GM23338 (cell line): ENCODE data around the gene TENM4. TPM values are rescaled to one million over a fixed set of nuclear protein-coding genes. Genes with fewer than 3 reads are reported as not detected.

Experiments
- ATAC-seq: fragments of 200-7000 bp; cut with Tn5 transposase; 3 replicates; pipeline ENCODE4 v1.9.1; 2020
- DNase-seq: peaks from one replicate; pipeline ENCODE4 v3.0.0-alpha.2; 2015; ENCODE audit warnings: low spot score
- H2AFZ ChIP-seq: fragments of 200-600 bp; sonication (generic); 2 replicates; pipeline ENCODE4 v1.8.0; 2016; ENCODE audit warnings: antibody characterized with exemption, mild to moderate bottlenecking, moderate library complexity
- H3F3A ChIP-seq: fragments of 200-600 bp; sonication (generic); replicated peaks from 2 replicates; pipeline ENCODE4 v1.8.0; 2017; ENCODE audit warnings: antibody characterized with exemption, mixed run types, low read depth
- H3K27ac ChIP-seq: fragments of 200-600 bp; sonication (generic); 2 replicates; pipeline ENCODE4 v1.6.1; 2016; ENCODE audit warnings: low read depth
- H3K27me3 ChIP-seq: fragments of 200-600 bp; sonication (generic); 2 replicates; pipeline ENCODE4 v1.8.0; 2016; ENCODE audit warnings: mild to moderate bottlenecking, mixed run types, moderate library complexity; ENCODE audit not compliant: insufficient read depth
- H3K36me3 ChIP-seq: fragments of 200-600 bp; sonication (generic); 2 replicates; pipeline ENCODE4 v1.8.0; 2016; ENCODE audit warnings: mild to moderate bottlenecking; ENCODE audit not compliant: insufficient read depth
- H3K4me1 ChIP-seq: fragments of 200-600 bp; sonication (generic); 2 replicates; pipeline ENCODE4 v1.8.0; 2016; ENCODE audit warnings: mild to moderate bottlenecking, moderate library complexity; ENCODE audit not compliant: insufficient read depth
- H3K4me2 ChIP-seq: fragments of 200-600 bp; sonication (generic); 2 replicates; pipeline ENCODE4 v1.7.1; 2017; ENCODE audit warnings: mixed run types
- H3K4me3 ChIP-seq: fragments of 200-600 bp; sonication (generic); 2 replicates; pipeline ENCODE4 v1.6.1; 2016; ENCODE audit warnings: mixed run types
- H3K79me2 ChIP-seq: fragments of 200-600 bp; sonication (generic); replicated peaks from 2 replicates; pipeline ENCODE4 v1.8.0; 2017; ENCODE audit warnings: mild to moderate bottlenecking; ENCODE audit not compliant: insufficient read depth
- H3K9me2 ChIP-seq: fragments of 200-600 bp; sonication (generic); 2 replicates; pipeline ENCODE4 v1.8.0; 2017; ENCODE audit not compliant: insufficient read depth
- H4K20me1 ChIP-seq: fragments of 200-600 bp; sonication (generic); replicated peaks from 2 replicates; pipeline ENCODE4 v1.8.0; 2017; ENCODE audit warnings: mild to moderate bottlenecking; ENCODE audit not compliant: insufficient read depth
- H3K27ac Mint-ChIP-seq: 2 replicates; pipeline ENCODE4 v1.8.0; 2020; ENCODE audit warnings: inconsistent platforms, mild to moderate bottlenecking, moderate library complexity, mixed read lengths
- H3K27me3 Mint-ChIP-seq: 3 replicates; pipeline ENCODE4 v1.8.0; 2022; ENCODE audit warnings: low read depth, mild to moderate bottlenecking, moderate library complexity, mixed read lengths, inconsistent platforms; ENCODE audit not compliant: insufficient read depth, poor library complexity
- H3K36me3 Mint-ChIP-seq: 3 replicates; pipeline ENCODE4 v1.8.0; 2021; ENCODE audit warnings: low read depth, mild to moderate bottlenecking, inconsistent platforms, moderate library complexity, mixed read lengths
- H3K4me1 Mint-ChIP-seq: 3 replicates; pipeline ENCODE4 v1.8.0; 2020; ENCODE audit warnings: mild to moderate bottlenecking, inconsistent platforms, mixed read lengths
- H3K4me3 Mint-ChIP-seq: 3 replicates; pipeline ENCODE4 v1.8.0; 2021; ENCODE audit warnings: moderate library complexity, mild to moderate bottlenecking, inconsistent platforms, mixed read lengths
- H3K9me3 Mint-ChIP-seq: 3 replicates; pipeline ENCODE4 v1.8.0; 2020; ENCODE audit warnings: moderate library complexity, mild to moderate bottlenecking, inconsistent platforms, mixed read lengths
- CREB1 ChIP-seq: fragments of 250-450 bp; sonication (Bioruptor Pico); IDR thresholded peaks from 2 replicates; pipeline ENCODE4 v1.5.0; 2020; ENCODE audit warnings: low read depth, mild to moderate bottlenecking, moderate library complexity
- EZH2phosphoT487 ChIP-seq: fragments of 200-600 bp; sonication (generic); IDR thresholded peaks from one replicate; pipeline ENCODE4 v1.8.1; 2018; ENCODE audit warnings: antibody characterized with exemption; ENCODE audit not compliant: unreplicated experiment
- JUNB ChIP-seq: IDR thresholded peaks from one replicate; pipeline ENCODE4 v1.6.1; 2016; ENCODE audit warnings: antibody characterized with exemption; ENCODE audit not compliant: unreplicated experiment
- NANOG ChIP-seq: IDR thresholded peaks from 2 replicates; pipeline ENCODE4 v1.6.1; 2016; ENCODE audit warnings: antibody characterized with exemption, borderline replicate concordance
- POLR2AphosphoS5 ChIP-seq: IDR thresholded peaks from 2 replicates; pipeline ENCODE4 v1.6.1; 2016; ENCODE audit warnings: antibody characterized with exemption, low read depth
- STAT1 ChIP-seq: IDR thresholded peaks from one replicate; pipeline ENCODE4 v1.6.1; 2016; ENCODE audit warnings: antibody characterized with exemption; ENCODE audit not compliant: unreplicated experiment
- ZNF114 ChIP-seq: fragments of 250-450 bp; sonication (Bioruptor Pico); IDR thresholded peaks from 2 replicates; pipeline ENCODE4 v1.5.0; 2020; ENCODE audit warnings: mild to moderate bottlenecking, moderate library complexity
- ZNF331 ChIP-seq: fragments of 250-450 bp; sonication (Bioruptor Pico); IDR thresholded peaks from 2 replicates; pipeline ENCODE4 v1.5.0; 2020; ENCODE audit warnings: low read depth, mild to moderate bottlenecking, moderate library complexity
- polyA plus RNA-seq: library from polyadenylated mRNA; unstranded; fragments of >200 nt; fragmentation: Nextera tagmentation; extraction: Ambion mirVana; gene quantifications from 2 replicates; pipeline ENCODE4 v1.2.1, GENCODE V29; 2016
- total RNA-seq: library from RNA; depleted of rRNA; stranded (reverse); fragments of >200 nt; shearing (Covaris generic); gene quantifications from 2 replicates; pipeline ENCODE4 v1.2.3, GENCODE V29; 2014
- TF ChIP-seq, protein P1 (sequence below): fragments of 250-450 bp; sonication (Bioruptor Pico); IDR thresholded peaks from 2 replicates; pipeline ENCODE4 v1.5.0; 2020; ENCODE audit warnings: mild to moderate bottlenecking, moderate library complexity
- TF ChIP-seq, protein P2 (sequence below): IDR thresholded peaks from 2 replicates; pipeline ENCODE4 v1.6.1; 2016; ENCODE audit warnings: antibody characterized with exemption
- TF ChIP-seq, protein P3 (sequence below), 2 experiments: fragments of 200-600 bp in 1 of 2; sonication (generic) in 1 of 2; conservative IDR thresholded peaks; 2 replicates each; pipeline versions ENCODE4 v1.5.1 to v1.6.1; 2016 to 2017; ENCODE audit warnings: antibody characterized with exemption in 2 of 2, low read depth in 2 of 2, mild to moderate bottlenecking in 2 of 2, moderate library complexity in 1 of 2

TENM4 gene
- total and polyA plus RNA-seq, 2 experiments from 2014 or later = 7.3 TPM

DNA sequence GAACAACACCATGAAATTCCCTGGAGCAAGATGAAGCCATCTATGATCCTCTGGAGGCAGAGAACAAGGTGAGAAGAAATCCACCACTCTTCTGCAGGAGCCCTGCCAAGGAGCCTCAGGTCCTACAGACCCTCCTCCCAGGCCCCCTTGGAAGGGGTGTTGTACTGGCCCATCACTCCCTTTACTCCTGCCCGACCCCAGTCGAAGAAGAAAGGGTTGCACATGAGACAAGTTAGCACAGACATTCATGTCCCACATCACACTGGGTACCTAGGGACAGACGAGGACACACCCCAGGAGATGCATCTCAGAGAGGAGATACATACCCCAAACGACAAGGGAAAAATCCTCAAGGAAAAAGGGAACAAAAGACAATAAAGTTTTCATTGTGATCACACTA lies 783.4 kb downstream of the TENM4 start (continued):
- TF ChIP-seq, protein P1, sequence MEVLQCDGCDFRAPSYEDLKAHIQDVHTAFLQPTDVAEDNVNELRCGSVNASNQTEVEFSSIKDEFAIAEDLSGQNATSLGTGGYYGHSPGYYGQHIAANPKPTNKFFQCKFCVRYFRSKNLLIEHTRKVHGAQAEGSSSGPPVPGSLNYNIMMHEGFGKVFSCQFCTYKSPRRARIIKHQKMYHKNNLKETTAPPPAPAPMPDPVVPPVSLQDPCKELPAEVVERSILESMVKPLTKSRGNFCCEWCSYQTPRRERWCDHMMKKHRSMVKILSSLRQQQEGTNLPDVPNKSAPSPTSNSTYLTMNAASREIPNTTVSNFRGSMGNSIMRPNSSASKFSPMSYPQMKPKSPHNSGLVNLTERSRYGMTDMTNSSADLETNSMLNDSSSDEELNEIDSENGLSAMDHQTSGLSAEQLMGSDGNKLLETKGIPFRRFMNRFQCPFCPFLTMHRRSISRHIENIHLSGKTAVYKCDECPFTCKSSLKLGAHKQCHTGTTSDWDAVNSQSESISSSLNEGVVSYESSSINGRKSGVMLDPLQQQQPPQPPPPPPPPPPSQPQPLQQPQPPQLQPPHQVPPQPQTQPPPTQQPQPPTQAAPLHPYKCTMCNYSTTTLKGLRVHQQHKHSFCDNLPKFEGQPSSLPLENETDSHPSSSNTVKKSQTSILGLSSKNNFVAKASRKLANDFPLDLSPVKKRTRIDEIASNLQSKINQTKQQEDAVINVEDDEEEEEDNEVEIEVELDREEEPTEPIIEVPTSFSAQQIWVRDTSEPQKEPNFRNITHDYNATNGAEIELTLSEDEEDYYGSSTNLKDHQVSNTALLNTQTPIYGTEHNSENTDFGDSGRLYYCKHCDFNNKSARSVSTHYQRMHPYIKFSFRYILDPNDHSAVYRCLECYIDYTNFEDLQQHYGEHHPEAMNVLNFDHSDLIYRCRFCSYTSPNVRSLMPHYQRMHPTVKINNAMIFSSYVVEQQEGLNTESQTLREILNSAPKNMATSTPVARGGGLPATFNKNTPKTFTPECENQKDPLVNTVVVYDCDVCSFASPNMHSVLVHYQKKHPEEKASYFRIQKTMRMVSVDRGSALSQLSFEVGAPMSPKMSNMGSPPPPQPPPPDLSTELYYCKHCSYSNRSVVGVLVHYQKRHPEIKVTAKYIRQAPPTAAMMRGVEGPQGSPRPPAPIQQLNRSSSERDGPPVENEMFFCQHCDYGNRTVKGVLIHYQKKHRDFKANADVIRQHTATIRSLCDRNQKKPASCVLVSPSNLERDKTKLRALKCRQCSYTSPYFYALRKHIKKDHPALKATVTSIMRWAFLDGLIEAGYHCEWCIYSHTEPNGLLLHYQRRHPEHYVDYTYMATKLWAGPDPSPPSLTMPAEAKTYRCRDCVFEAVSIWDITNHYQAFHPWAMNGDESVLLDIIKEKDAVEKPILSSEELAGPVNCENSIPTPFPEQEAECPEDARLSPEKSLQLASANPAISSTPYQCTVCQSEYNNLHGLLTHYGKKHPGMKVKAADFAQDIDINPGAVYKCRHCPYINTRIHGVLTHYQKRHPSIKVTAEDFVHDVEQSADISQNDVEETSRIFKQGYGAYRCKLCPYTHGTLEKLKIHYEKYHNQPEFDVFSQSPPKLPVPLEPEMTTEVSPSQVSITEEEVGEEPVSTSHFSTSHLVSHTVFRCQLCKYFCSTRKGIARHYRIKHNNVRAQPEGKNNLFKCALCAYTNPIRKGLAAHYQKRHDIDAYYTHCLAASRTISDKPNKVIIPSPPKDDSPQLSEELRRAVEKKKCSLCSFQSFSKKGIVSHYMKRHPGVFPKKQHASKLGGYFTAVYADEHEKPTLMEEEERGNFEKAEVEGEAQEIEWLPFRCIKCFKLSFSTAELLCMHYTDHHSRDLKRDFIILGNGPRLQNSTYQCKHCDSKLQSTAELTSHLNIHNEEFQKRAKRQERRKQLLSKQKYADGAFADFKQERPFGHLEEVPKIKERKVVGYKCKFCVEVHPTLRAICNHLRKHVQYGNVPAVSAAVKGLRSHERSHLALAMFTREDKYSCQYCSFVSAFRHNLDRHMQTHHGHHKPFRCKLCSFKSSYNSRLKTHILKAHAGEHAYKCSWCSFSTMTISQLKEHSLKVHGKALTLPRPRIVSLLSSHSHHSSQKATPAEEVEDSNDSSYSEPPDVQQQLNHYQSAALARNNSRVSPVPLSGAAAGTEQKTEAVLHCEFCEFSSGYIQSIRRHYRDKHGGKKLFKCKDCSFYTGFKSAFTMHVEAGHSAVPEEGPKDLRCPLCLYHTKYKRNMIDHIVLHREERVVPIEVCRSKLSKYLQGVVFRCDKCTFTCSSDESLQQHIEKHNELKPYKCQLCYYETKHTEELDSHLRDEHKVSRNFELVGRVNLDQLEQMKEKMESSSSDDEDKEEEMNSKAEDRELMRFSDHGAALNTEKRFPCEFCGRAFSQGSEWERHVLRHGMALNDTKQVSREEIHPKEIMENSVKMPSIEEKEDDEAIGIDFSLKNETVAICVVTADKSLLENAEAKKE (CRISPR knock-in tag) = no peak
- TF ChIP-seq, protein P2, sequence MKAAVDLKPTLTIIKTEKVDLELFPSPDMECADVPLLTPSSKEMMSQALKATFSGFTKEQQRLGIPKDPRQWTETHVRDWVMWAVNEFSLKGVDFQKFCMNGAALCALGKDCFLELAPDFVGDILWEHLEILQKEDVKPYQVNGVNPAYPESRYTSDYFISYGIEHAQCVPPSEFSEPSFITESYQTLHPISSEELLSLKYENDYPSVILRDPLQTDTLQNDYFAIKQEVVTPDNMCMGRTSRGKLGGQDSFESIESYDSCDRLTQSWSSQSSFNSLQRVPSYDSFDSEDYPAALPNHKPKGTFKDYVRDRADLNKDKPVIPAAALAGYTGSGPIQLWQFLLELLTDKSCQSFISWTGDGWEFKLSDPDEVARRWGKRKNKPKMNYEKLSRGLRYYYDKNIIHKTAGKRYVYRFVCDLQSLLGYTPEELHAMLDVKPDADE = no peak

DNA sequence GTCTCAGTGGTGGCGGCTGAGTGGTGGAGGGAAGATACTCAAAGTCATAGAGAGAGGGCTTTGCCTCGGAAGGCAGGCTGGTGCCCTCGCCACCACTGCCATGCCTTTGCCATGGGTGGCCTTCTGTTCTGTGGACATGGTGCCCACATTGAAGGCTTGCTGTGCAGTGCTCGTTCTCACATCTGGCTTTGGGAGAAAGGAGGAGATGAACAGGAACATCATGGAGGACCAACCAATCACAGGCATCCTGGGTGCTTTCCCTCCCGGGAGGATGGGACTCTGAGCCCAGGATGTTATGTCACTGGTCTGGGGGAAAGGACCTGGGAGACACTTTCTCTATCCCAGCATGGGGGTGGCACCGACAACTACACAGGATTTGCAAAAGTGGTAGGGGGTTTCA lies 783.8 kb downstream of the TENM4 start:
- ATAC-seq (no peak), DNase-seq (no peak)
- Mint-ChIP-seq H3K4me1 (peaks cover 7% of the 10 kb centered on the region; the same call in 2 of the 3 replicates), H3K27ac (no peak overlapping the region), H3K4me3 (no peak overlapping the region), H3K27me3 (peaks cover 3% of the 10 kb centered on the region), H3K9me3 (no peaks in the 10 kb centered on the region), H3K36me3 (peaks cover 2% of the 10 kb centered on the region; the same call in 1 of the 3 replicates)
- Histone ChIP-seq H3K4me2 (no peak overlapping the region), H3K4me3 (no peak overlapping the region), H3K9me2 (peaks cover 8% of the 10 kb centered on the region; the same call in 1 of the 2 replicates), H2AFZ (no peak overlapping the region), H3F3A (no peaks in the 10 kb centered on the region), H3K79me2 (no peaks in the 10 kb centered on the region), H3K36me3 (no peaks in the 10 kb centered on the region), H3K27me3 (no peaks in the 10 kb centered on the region), H4K20me1 (no peaks in the 10 kb centered on the region), H3K27ac (no peak overlapping the region), H3K4me1 (no peaks in the 10 kb centered on the region)
- TF ChIP-seq ZNF331 (CRISPR knock-in tag) = no peak
- TF ChIP-seq CREB1 (CRISPR knock-in tag) = no peak
- no peak for TF ChIP-seq EZH2phosphoT487
- TF ChIP-seq JUNB = no peak
- TF ChIP-seq NANOG = no peak
- TF ChIP-seq, protein P2 = no peak
- TF ChIP-seq ZNF114 (CRISPR knock-in tag) = no peak
- TF ChIP-seq, protein P3, sequence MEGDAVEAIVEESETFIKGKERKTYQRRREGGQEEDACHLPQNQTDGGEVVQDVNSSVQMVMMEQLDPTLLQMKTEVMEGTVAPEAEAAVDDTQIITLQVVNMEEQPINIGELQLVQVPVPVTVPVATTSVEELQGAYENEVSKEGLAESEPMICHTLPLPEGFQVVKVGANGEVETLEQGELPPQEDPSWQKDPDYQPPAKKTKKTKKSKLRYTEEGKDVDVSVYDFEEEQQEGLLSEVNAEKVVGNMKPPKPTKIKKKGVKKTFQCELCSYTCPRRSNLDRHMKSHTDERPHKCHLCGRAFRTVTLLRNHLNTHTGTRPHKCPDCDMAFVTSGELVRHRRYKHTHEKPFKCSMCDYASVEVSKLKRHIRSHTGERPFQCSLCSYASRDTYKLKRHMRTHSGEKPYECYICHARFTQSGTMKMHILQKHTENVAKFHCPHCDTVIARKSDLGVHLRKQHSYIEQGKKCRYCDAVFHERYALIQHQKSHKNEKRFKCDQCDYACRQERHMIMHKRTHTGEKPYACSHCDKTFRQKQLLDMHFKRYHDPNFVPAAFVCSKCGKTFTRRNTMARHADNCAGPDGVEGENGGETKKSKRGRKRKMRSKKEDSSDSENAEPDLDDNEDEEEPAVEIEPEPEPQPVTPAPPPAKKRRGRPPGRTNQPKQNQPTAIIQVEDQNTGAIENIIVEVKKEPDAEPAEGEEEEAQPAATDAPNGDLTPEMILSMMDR (conservative IDR thresholded peaks at IDR 0.05; ENCODE audit: low read depth in 2 of 2) = no peak
- no peak for TF ChIP-seq STAT1
- TF ChIP-seq POLR2AphosphoS5 = no peak
